Fibroblast of skin of abdomen (primary cell): ENCODE measurements around the gene COL4A1.
"Not testable (repeated sequence)": the region's sequence is repeated elsewhere in the genome, so short reads cannot be mapped to it uniquely, and the experiment has no call there.

ENCODE experiments used
- DNase-seq: peaks from one replicate; pipeline ENCODE4 v3.0.0-alpha.2; 2013

Gene COL4A1

GRCh38 chr13:110128546-110128945, 178.4 kb downstream of the COL4A1 start:
- DNase-seq = no peak

- peak; percentile 62 for DNase-seq
Measured at GRCh38 chr13:110127986-110128511, 178.9 kb downstream of the COL4A1 start.

- peak; percentile 92 for DNase-seq
Measured at GRCh38 chr13:110126391-110126961, 180.5 kb downstream of the COL4A1 start.

- DNase-seq = no peak
Measured at GRCh38 chr13:110125613-110126272, 181.2 kb downstream of the COL4A1 start.

- no peak for DNase-seq
Measured at GRCh38 chr13:110125157-110125556, 181.8 kb downstream of the COL4A1 start.

GRCh38 chr13:110124201-110124940, 182.6 kb downstream of the COL4A1 start:
- DNase-seq = no peak

GRCh38 chr13:110123041-110123809, 183.7 kb downstream of the COL4A1 start:
- DNase-seq = no peak

- DNase-seq = no peak
Measured at GRCh38 chr13:110121422-110122083, 185.4 kb downstream of the COL4A1 start.

GRCh38 chr13:110119935-110120905, 186.7 kb downstream of the COL4A1 start:
- DNase-seq = no peak

GRCh38 chr13:110118106-110118505, 188.9 kb downstream of the COL4A1 start:
- DNase-seq = no peak

GRCh38 chr13:110116072-110116487, 190.9 kb downstream of the COL4A1 start:
- DNase-seq = peak; percentile 74

- DNase-seq = peak; percentile 60
Measured at GRCh38 chr13:110115591-110115990, 191.4 kb downstream of the COL4A1 start.

GRCh38 chr13:110114316-110114715, 192.6 kb downstream of the COL4A1 start:
- DNase-seq = no peak

GRCh38 chr13:110113284-110113764, 193.6 kb downstream of the COL4A1 start:
- peak; percentile 72 for DNase-seq

- not testable (repeated sequence) for DNase-seq
Measured at GRCh38 chr13:110112379-110112778, 194.6 kb downstream of the COL4A1 start.

- DNase-seq = no peak
Measured at GRCh38 chr13:110110783-110111182, 196.2 kb downstream of the COL4A1 start.

- peak; percentile 93 for DNase-seq
Measured at GRCh38 chr13:110109910-110110309, 197.0 kb downstream of the COL4A1 start.

GRCh38 chr13:110109140-110109783, 197.7 kb downstream of the COL4A1 start:
- DNase-seq = no peak

GRCh38 chr13:110108348-110109139, 198.4 kb downstream of the COL4A1 start:
- DNase-seq = peak; percentile 88
